ENCODE measurements around the gene FRMD6. TPM values are rescaled to one million over a fixed set of nuclear protein-coding genes. Genes with fewer than 3 reads are reported as not detected.

The FRMD6 gene
- total and polyA plus RNA-seq, 9 of the 15 experiments (the other 6 are each of a cell fraction or from before 2014, with no cell fraction given) = 0.11 to 0.92 (median 0.53) TPM

- TF ChIP-seq XRCC4 (IDR thresholded peaks at IDR 0.05; ENCODE audit: extremely low read depth, insufficient read depth, insufficient read length) (no peak), GTF2E2 (tag; IDR thresholded peaks at IDR 0.05) (no peak), ZNF609 (CRISPR knock-in tag; IDR thresholded peaks at IDR 0.05; ENCODE audit: borderline replicate concordance) (no peak)
Observed at GRCh38 chr14:51616724-51617409, 34.8 kb upstream of the FRMD6 start (continued).

- Histone ChIP-seq H3K4me1 (replicated peaks in 1 of 2; ENCODE audit: control insufficient read depth in 2 of 2, insufficient read depth in 2 of 2, low read length in 2 of 2) (no peaks in the 10 kb centered on the region), H3K9ac (ENCODE audit: insufficient read depth in 1 of 2, low read depth in 2 of 2, low read length in 2 of 2) (no peak overlapping the region), H3K4me2 (ENCODE audit: insufficient read depth, low read length) (no peak overlapping the region), H3K27me3 (ENCODE audit: control insufficient read depth in 2 of 2, insufficient read depth in 2 of 2, low read length in 2 of 2) (no peaks in the 10 kb centered on the region), H3K79me2 (ENCODE audit: control insufficient read depth, insufficient read depth, low read length) (no peaks in the 10 kb centered on the region), H3K4me3 (no peak overlapping the region), H4K20me1 (replicated peaks; ENCODE audit: control insufficient read depth, insufficient read depth, low read length) (no peaks in the 10 kb centered on the region), H2AFZ (ENCODE audit: low read depth, low read length) (no peak overlapping the region), H3K36me3 (ENCODE audit: control insufficient read depth, insufficient read depth, low read length) (no peaks in the 10 kb centered on the region), H3K27ac (ENCODE audit: extremely low read depth, low read depth, low read length) (no peak overlapping the region), H3K9me3 (replicated peaks; ENCODE audit: control insufficient read depth, insufficient read depth, low read depth, low read length) (no peaks in the 10 kb centered on the region), H3K9me1 (ENCODE audit: control insufficient read depth, insufficient read depth, low read length) (no peaks in the 10 kb centered on the region)
- ChIA-PET CTCF (ENCODE audit: low intra/inter-chr PET ratio) (no interaction called here), POLR2A (interaction anchor here (0.6 kb wide), 1 partner anchor 22 kb away, joined by 3 read pairs; no protein-coding TSS in a partner anchor)
- WGBS (ENCODE audit: insufficient coverage, low coverage, missing lambda C conversion rate) = 0% methylated on average over 4 of the region's 4 CpGs
- no peak for DNase-seq (ENCODE audit: extremely low read depth in 1 of 4, low spot score in 3 of 4)
- no peak for FAIRE-seq
- BruUV-seq (replicated peaks) = no TSS peak
- intact Hi-C loops (cut with micrococcal nuclease) = no loop called here
- in situ Hi-C loops (cut with MboI) = no loop called here
- ATAC-seq = no peak
- TF ChIP-seq HDAC1 (IDR thresholded peaks at IDR 0.05) = no peak
- no peak for TF ChIP-seq RAD51 (IDR thresholded peaks at IDR 0.05; ENCODE audit: borderline replicate concordance, low read depth)
- TF ChIP-seq BCL6 (CRISPR knock-in tag; IDR thresholded peaks at IDR 0.05) = no peak
- TF ChIP-seq ZSCAN29 (IDR thresholded peaks at IDR 0.05) = no peak
- TF ChIP-seq HBP1 (CRISPR knock-in tag; IDR thresholded peaks at IDR 0.05) = no peak
- no peak for TF ChIP-seq GTF2B (IDR thresholded peaks at IDR 0.05; ENCODE audit: extremely low read depth, insufficient read length)
Observed at GRCh38 chr14:51619561-51619960, 32.1 kb upstream of the FRMD6 start.
